GM12891 (cell line): ENCODE results near the gene NELFB.

Experiments
- PAX5 ChIP-seq: IDR thresholded peaks from 2 replicates; pipeline ENCODE4 v1.6.1; 2011; ENCODE audit warnings: low read length, moderate library complexity, mild to moderate bottlenecking; ENCODE audit not compliant: insufficient read depth, severe bottlenecking
- POLR2A ChIP-seq: IDR thresholded peaks from 2 replicates; pipeline ENCODE4 v1.6.1; 2011; ENCODE audit warnings: low read depth, low read length, control low read depth
- POLR2AphosphoS5 ChIP-seq: IDR thresholded peaks from 2 replicates; pipeline ENCODE4 v1.6.1; 2011; ENCODE audit warnings: low read depth, low read length, control low read depth
- SPI1 ChIP-seq: IDR thresholded peaks from 2 replicates; pipeline ENCODE4 v1.6.1; 2011; ENCODE audit warnings: low read depth, low read length, control low read depth
- TAF1 ChIP-seq: IDR thresholded peaks from 2 replicates; pipeline ENCODE4 v1.6.1; 2011; ENCODE audit warnings: low read depth, low read length, control low read depth

DNA sequence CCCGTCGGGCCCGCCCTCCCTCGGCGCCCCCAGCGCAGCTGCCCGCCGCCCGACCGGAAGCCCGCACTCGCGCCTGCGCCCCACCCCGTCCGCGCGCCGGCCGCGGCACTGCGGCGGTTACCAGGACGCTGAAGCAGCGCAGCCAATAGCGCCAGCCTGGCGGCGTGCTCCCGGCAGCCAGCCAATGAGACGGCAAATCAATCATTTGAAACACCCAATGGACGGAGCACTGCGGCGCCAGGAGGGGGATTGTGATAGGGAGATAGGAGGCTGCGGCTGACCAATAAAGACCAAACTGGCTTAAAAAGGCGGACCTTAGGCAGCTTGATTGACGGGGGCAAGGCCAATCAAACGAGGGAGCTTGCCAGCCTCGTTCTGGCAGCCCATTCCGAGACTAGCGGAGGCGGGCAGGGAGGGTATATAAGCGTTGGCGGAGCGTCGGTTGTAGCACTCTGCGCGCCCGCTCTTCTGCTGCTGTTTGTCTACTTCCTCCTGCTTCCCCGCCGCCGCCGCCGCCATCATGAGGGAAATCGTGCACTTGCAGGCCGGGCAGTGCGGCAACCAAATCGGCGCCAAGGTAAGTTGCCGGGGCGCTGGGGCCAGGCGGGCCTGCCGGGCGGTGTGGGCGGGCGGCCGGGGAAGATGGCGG is 14.2 kb upstream of the NELFB start, which contains the start of gene TUBB4B:
- peak; percentile 99 for TF ChIP-seq POLR2A
- TF ChIP-seq TAF1, result peak; percentile 99
- TF ChIP-seq POLR2AphosphoS5, result peak; percentile 99
- TF ChIP-seq SPI1, result no peak
- TF ChIP-seq PAX5, result no peak
